Measurements from ENCODE around the gene NHS. TPM values are rescaled to one million over a fixed set of nuclear protein-coding genes. Genes with fewer than 3 reads are reported as not detected.
"Not testable (repeated sequence)": the region's sequence is repeated elsewhere in the genome, so short reads cannot be mapped to it uniquely, and the experiment has no call there.

The NHS gene
- total RNA-seq, 1 experiment from 2014 or later, result 6.2 TPM

GRCh38 chrX:17443556-17443955 is 68.6 kb downstream of the NHS start:
- no peaks in the 10 kb centered on the region for H3K9me3 Mint-ChIP-seq (ENCODE audit: unreplicated experiment)
- no TSS peak for BruUV-seq (replicated peaks)
- no peak for TF ChIP-seq CTCF (IDR thresholded peaks at IDR 0.05; ENCODE audit: unreplicated experiment)
- no peaks in the 10 kb centered on the region for H3K36me3 Mint-ChIP-seq (ENCODE audit: insufficient read depth, unreplicated experiment)
- no peak overlapping the region for H3K27ac Mint-ChIP-seq (ENCODE audit: low read depth, unreplicated experiment)
- peaks cover 21% of the 10 kb centered on the region for H3K27me3 Mint-ChIP-seq (ENCODE audit: insufficient read depth, unreplicated experiment)
- intact Hi-C loops (cut with micrococcal nuclease), result no loop called here
- ChIA-PET CTCF (no interaction called here), POLR2A (interaction anchor here (1.0 kb wide), 1 partner anchor 41 kb away, joined by 4 read pairs; no protein-coding TSS in a partner anchor)
- H3K4me3 Mint-ChIP-seq (ENCODE audit: unreplicated experiment), result no peak overlapping the region
- DNase-seq (ENCODE audit: unreplicated experiment), result no peak
- H3K4me1 Mint-ChIP-seq (ENCODE audit: insufficient read depth, unreplicated experiment), result no peaks in the 10 kb centered on the region

GRCh38 chrX:17446269-17446668 is 71.3 kb downstream of the NHS start:
- H3K36me3 Mint-ChIP-seq (ENCODE audit: insufficient read depth, unreplicated experiment); intact Hi-C loops (cut with micrococcal nuclease); H3K4me3 Mint-ChIP-seq (ENCODE audit: unreplicated experiment); CTCF ChIA-PET; H3K9me3 Mint-ChIP-seq (ENCODE audit: unreplicated experiment); DNase-seq (ENCODE audit: unreplicated experiment); H3K27ac Mint-ChIP-seq (ENCODE audit: low read depth, unreplicated experiment); BruUV-seq (replicated peaks); POLR2A ChIA-PET; H3K4me1 Mint-ChIP-seq (ENCODE audit: insufficient read depth, unreplicated experiment): not testable (repeated sequence)
- H3K27me3 Mint-ChIP-seq (ENCODE audit: insufficient read depth, unreplicated experiment), result peaks cover 21% of the 10 kb centered on the region

- H3K27ac Mint-ChIP-seq (ENCODE audit: low read depth, unreplicated experiment), result no peak overlapping the region
- intact Hi-C loops (cut with micrococcal nuclease), result no loop called here
- no peak for DNase-seq (ENCODE audit: unreplicated experiment)
- H3K4me3 Mint-ChIP-seq (ENCODE audit: unreplicated experiment), result no peak overlapping the region
- CTCF ChIA-PET, result interaction anchor here (1.2 kb wide), 1 partner anchor 12 kb away, joined by 6 read pairs; no protein-coding TSS in a partner anchor
- no peaks in the 10 kb centered on the region for H3K36me3 Mint-ChIP-seq (ENCODE audit: insufficient read depth, unreplicated experiment)
- TF ChIP-seq CTCF (IDR thresholded peaks at IDR 0.05; ENCODE audit: unreplicated experiment), result no peak
- POLR2A ChIA-PET, result interaction anchor here (0.7 kb wide), 1 partner anchor 194 kb away, joined by 3 read pairs; no protein-coding TSS in a partner anchor
- no TSS peak for BruUV-seq (replicated peaks)
- H3K9me3 Mint-ChIP-seq (ENCODE audit: unreplicated experiment), result no peaks in the 10 kb centered on the region
- H3K27me3 Mint-ChIP-seq (ENCODE audit: insufficient read depth, unreplicated experiment), result peaks cover 21% of the 10 kb centered on the region
- H3K4me1 Mint-ChIP-seq (ENCODE audit: insufficient read depth, unreplicated experiment), result no peaks in the 10 kb centered on the region
Measured at GRCh38 chrX:17448188-17448587, 73.2 kb downstream of the NHS start.

GRCh38 chrX:17449866-17450265 is 74.9 kb downstream of the NHS start:
- Mint-ChIP-seq H3K36me3 (ENCODE audit: insufficient read depth, unreplicated experiment) (no peaks in the 10 kb centered on the region), H3K27ac (ENCODE audit: low read depth, unreplicated experiment) (no peak overlapping the region), H3K27me3 (ENCODE audit: insufficient read depth, unreplicated experiment) (peaks cover 17% of the 10 kb centered on the region), H3K4me1 (ENCODE audit: insufficient read depth, unreplicated experiment) (no peaks in the 10 kb centered on the region), H3K4me3 (ENCODE audit: unreplicated experiment) (no peak overlapping the region), H3K9me3 (ENCODE audit: unreplicated experiment) (no peaks in the 10 kb centered on the region)
- no peak for TF ChIP-seq CTCF (IDR thresholded peaks at IDR 0.05; ENCODE audit: unreplicated experiment)
- POLR2A ChIA-PET, result no interaction called here
- CTCF ChIA-PET, result interaction anchor here (1.2 kb wide), 1 partner anchor 17 kb away, joined by 4 read pairs; no protein-coding TSS in a partner anchor
- BruUV-seq (replicated peaks), result no TSS peak
- DNase-seq (ENCODE audit: unreplicated experiment), result no peak
- intact Hi-C loops (cut with micrococcal nuclease), result no loop called here

GRCh38 chrX:17453788-17454187 is 78.8 kb downstream of the NHS start:
- H3K27ac Mint-ChIP-seq (ENCODE audit: low read depth, unreplicated experiment), result no peak overlapping the region
- H3K4me1 Mint-ChIP-seq (ENCODE audit: insufficient read depth, unreplicated experiment), result peaks cover under 1% of the 10 kb centered on the region
- DNase-seq (ENCODE audit: unreplicated experiment), result no peak
- TF ChIP-seq CTCF (IDR thresholded peaks at IDR 0.05; ENCODE audit: unreplicated experiment), result no peak
- no peak overlapping the region for H3K4me3 Mint-ChIP-seq (ENCODE audit: unreplicated experiment)
- intact Hi-C loops (cut with micrococcal nuclease), result no loop called here
- ChIA-PET CTCF (interaction anchor here (0.9 kb wide), 1 partner anchor 212 kb away, joined by 3 read pairs; no protein-coding TSS in a partner anchor), POLR2A (no interaction called here)
- H3K9me3 Mint-ChIP-seq (ENCODE audit: unreplicated experiment), result no peaks in the 10 kb centered on the region
- H3K27me3 Mint-ChIP-seq (ENCODE audit: insufficient read depth, unreplicated experiment), result peaks cover 14% of the 10 kb centered on the region
- no peaks in the 10 kb centered on the region for H3K36me3 Mint-ChIP-seq (ENCODE audit: insufficient read depth, unreplicated experiment)
- no TSS peak for BruUV-seq (replicated peaks)
